ENCODE results near the gene ETS2. TPM values are rescaled to one million over a fixed set of nuclear protein-coding genes. Genes with fewer than 3 reads are reported as not detected.

Gene ETS2
- polyA plus RNA-seq (10.4 and 11.6 TPM in 2 replicates), polyA minus RNA-seq (19.9 and 20.0 TPM in 2 replicates)

DNA sequence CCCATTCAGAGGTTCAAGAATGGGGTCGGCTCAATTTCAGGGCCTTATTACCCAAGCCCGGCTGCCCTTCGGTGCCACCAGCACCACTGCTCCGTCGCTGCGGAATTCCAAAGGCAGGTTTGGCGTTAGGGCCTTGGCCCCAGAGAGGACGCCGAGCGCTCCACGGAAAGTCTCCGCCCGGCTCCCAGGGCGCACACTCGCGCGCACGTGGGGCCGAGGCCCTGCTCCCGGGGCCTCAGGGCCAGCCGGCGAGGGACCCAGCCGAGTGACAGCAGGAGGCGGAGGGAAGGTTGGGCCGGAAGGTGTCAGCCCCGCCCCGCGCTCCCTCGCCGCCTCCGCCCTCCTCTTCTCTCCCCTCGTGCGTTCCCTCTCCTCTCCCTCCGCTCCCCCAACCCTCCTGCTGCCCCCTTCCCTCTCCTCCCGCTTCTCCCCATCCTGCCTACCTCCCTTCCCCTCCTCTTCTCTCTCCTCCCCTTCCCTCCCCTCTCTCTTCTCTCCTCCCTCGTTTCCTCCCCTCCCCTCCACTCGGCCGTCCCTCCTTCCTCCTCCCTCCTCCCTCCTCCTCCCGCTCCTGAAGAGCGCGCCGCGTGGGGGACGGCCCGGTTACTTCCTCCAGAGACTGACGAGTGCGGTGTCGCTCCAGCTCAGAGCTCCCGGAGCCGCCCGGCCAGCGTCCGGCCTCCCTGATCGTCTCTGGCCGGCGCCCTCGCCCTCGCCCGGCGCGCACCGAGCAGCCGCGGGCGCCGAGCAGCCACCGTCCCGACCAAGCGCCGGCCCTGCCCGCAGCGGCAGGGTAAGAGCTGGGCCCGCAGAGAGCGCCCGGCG is at the start of gene ETS2:
TSS of gene ETS2 (plus strand) at position 602 of the 825 bp plus-strand sequence. CDS start 4,106 bp downstream, outside the sequence.
- Histone ChIP-seq H2AFZ (ENCODE audit: low read depth, low read length) (peak within 1 kb of the TSS; percentile 59), H4K20me1 (ENCODE audit: insufficient read depth) (no peaks in the 10 kb centered on the region), H3K9me3 (ENCODE audit: low read length) (no peaks in the 10 kb centered on the region), H3K27me3 (ENCODE audit: insufficient read depth, low read depth, low read length) (no peaks in the 10 kb centered on the region), H3K4me2 (ENCODE audit: low read length) (peak within 1 kb of the TSS; percentile 84), H3K27ac (ENCODE audit: low read length) (peak within 1 kb of the TSS; percentile 61), H3K9ac (ENCODE audit: low read length) (peak within 1 kb of the TSS; percentile 73), H3F3A (ENCODE audit: insufficient read depth, low read length, poor library complexity, severe bottlenecking) (no peaks in the 10 kb centered on the region), H3K79me2 (replicated peaks; ENCODE audit: insufficient read depth, low read length) (peaks cover 7% of the 10 kb centered on the region), H3K9me2 (ENCODE audit: insufficient read depth, low read length) (no peaks in the 10 kb centered on the region), H3K4me3 (ENCODE audit: low read length) (peak within 1 kb of the TSS; percentile 84), H3K36me3 (ENCODE audit: insufficient read depth, low read length) (no peaks in the 10 kb centered on the region)
- peak; percentile 61 for TF ChIP-seq POLR2AphosphoS5 (IDR thresholded peaks at IDR 0.05)
- no peak for TF ChIP-seq RAD21 (conservative IDR thresholded peaks at IDR 0.05)
- TF ChIP-seq, protein P1, sequence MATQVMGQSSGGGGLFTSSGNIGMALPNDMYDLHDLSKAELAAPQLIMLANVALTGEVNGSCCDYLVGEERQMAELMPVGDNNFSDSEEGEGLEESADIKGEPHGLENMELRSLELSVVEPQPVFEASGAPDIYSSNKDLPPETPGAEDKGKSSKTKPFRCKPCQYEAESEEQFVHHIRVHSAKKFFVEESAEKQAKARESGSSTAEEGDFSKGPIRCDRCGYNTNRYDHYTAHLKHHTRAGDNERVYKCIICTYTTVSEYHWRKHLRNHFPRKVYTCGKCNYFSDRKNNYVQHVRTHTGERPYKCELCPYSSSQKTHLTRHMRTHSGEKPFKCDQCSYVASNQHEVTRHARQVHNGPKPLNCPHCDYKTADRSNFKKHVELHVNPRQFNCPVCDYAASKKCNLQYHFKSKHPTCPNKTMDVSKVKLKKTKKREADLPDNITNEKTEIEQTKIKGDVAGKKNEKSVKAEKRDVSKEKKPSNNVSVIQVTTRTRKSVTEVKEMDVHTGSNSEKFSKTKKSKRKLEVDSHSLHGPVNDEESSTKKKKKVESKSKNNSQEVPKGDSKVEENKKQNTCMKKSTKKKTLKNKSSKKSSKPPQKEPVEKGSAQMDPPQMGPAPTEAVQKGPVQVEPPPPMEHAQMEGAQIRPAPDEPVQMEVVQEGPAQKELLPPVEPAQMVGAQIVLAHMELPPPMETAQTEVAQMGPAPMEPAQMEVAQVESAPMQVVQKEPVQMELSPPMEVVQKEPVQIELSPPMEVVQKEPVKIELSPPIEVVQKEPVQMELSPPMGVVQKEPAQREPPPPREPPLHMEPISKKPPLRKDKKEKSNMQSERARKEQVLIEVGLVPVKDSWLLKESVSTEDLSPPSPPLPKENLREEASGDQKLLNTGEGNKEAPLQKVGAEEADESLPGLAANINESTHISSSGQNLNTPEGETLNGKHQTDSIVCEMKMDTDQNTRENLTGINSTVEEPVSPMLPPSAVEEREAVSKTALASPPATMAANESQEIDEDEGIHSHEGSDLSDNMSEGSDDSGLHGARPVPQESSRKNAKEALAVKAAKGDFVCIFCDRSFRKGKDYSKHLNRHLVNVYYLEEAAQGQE (IDR thresholded peaks at IDR 0.05; ENCODE audit: borderline replicate concordance) = no peak
- TF ChIP-seq, protein P2, sequence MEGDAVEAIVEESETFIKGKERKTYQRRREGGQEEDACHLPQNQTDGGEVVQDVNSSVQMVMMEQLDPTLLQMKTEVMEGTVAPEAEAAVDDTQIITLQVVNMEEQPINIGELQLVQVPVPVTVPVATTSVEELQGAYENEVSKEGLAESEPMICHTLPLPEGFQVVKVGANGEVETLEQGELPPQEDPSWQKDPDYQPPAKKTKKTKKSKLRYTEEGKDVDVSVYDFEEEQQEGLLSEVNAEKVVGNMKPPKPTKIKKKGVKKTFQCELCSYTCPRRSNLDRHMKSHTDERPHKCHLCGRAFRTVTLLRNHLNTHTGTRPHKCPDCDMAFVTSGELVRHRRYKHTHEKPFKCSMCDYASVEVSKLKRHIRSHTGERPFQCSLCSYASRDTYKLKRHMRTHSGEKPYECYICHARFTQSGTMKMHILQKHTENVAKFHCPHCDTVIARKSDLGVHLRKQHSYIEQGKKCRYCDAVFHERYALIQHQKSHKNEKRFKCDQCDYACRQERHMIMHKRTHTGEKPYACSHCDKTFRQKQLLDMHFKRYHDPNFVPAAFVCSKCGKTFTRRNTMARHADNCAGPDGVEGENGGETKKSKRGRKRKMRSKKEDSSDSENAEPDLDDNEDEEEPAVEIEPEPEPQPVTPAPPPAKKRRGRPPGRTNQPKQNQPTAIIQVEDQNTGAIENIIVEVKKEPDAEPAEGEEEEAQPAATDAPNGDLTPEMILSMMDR (IDR thresholded peaks at IDR 0.05; ENCODE audit: poor library complexity, severe bottlenecking) = peak; percentile 33
- no peak for TF ChIP-seq SMC3 (conservative IDR thresholded peaks at IDR 0.05; ENCODE audit: poor library complexity)
- peak; percentile 58 for TF ChIP-seq TAF1 (IDR thresholded peaks at IDR 0.05; ENCODE audit: low read depth)
- TF ChIP-seq EP300 (conservative IDR thresholded peaks at IDR 0.05; ENCODE audit: poor library complexity, severe bottlenecking) = no peak
- peak; percentile 79 for TF ChIP-seq MXI1 (conservative IDR thresholded peaks at IDR 0.05; ENCODE audit: poor library complexity, severe bottlenecking)

DNA sequence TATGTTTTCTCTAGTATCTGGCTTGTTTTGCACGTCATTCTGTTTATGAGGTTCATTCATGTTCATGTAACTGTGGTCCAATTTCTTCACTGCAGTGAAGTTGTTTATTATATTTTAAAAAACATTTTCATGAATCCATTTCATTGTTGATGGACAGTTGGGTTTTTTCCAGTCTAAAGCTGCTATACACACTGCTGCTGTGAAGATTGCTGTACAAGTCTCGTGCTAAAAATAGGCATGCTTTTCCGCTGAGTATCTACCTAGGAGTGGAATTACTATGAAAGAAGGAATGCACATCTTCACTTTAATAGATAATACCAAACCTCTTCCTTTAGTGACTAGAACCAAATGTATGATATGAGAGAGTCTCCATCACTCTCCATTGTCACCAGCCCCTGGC is 49.0 kb upstream of the ETS2 start:
- H3K27me3 ChIP-seq (ENCODE audit: insufficient read depth, low read depth, low read length) = no peaks in the 10 kb centered on the region
- H3F3A ChIP-seq (ENCODE audit: insufficient read depth, low read length, poor library complexity, severe bottlenecking) = no peaks in the 10 kb centered on the region
- no peaks in the 10 kb centered on the region for H3K9me3 ChIP-seq (ENCODE audit: low read length)
- no peaks in the 10 kb centered on the region for H3K9me2 ChIP-seq (ENCODE audit: insufficient read depth, low read length)
- no peak overlapping the region for H3K4me3 ChIP-seq (ENCODE audit: low read length)
- no peaks in the 10 kb centered on the region for H3K79me2 ChIP-seq (replicated peaks; ENCODE audit: insufficient read depth, low read length)
- no peak overlapping the region for H3K9ac ChIP-seq (ENCODE audit: low read length)
- TF ChIP-seq TAF1 (IDR thresholded peaks at IDR 0.05; ENCODE audit: low read depth) (no peak), EP300 (conservative IDR thresholded peaks at IDR 0.05; ENCODE audit: poor library complexity, severe bottlenecking) (no peak), EZH2 (IDR thresholded peaks at IDR 0.05; ENCODE audit: borderline replicate concordance, insufficient read depth, low read length, poor library complexity, severe bottlenecking) (no peak), POLR2AphosphoS5 (IDR thresholded peaks at IDR 0.05) (peak; percentile 30), SMC3 (conservative IDR thresholded peaks at IDR 0.05; ENCODE audit: poor library complexity) (no peak)
- no peak overlapping the region for H2AFZ ChIP-seq (ENCODE audit: low read depth, low read length)
- no peaks in the 10 kb centered on the region for H3K36me3 ChIP-seq (ENCODE audit: insufficient read depth, low read length)
- H3K4me2 ChIP-seq (ENCODE audit: low read length) = no peak overlapping the region
- H3K27ac ChIP-seq (ENCODE audit: low read length) = peak overlapping the region; percentile 26
- no peaks in the 10 kb centered on the region for H4K20me1 ChIP-seq (ENCODE audit: insufficient read depth)

All from neural cell (in vitro differentiated cells).